Upper lobe of left lung (tissue), 6 donors: ENCODE measurements around the gene CLMP. TPM values are rescaled to one million over a fixed set of nuclear protein-coding genes. Genes with fewer than 3 reads are reported as not detected.

Source experiments
- ATAC-seq, 2 donors: fragments of 200-7000 bp; cut with Tn5 transposase; one replicate each; pipeline ENCODE4 v1.9.1; 2022; ENCODE audit warnings: mild to moderate bottlenecking in 2 of 2, moderate library complexity in 2 of 2; ENCODE audit not compliant: low FRiP score in 2 of 2
- DNase-seq, 2 donors: peaks; one replicate each; pipeline ENCODE4 v3.0.0-alpha.2; 2019 to 2020
- H3K27ac ChIP-seq, 4 donors: fragments of 200-600 bp; sonication (generic); one replicate each; pipeline ENCODE4 v1.5.1; 2016 to 2019
- H3K27me3 ChIP-seq, 4 donors: fragments of 200-600 bp; sonication (generic); one replicate each; pipeline ENCODE4 v1.5.1; 2017 to 2019
- H3K36me3 ChIP-seq, 4 donors: fragments of 200-600 bp; sonication (generic); one replicate each; pipeline ENCODE4 v1.5.1; 2016 to 2019
- H3K4me1 ChIP-seq, 4 donors: fragments of 200-600 bp; sonication (generic); one replicate each; pipeline ENCODE4 v1.5.1; 2018 to 2019
- H3K4me3 ChIP-seq, 4 donors: fragments of 200-600 bp; sonication (generic); one replicate each; pipeline ENCODE4 v1.5.1; 2017 to 2019; ENCODE audit warnings: mild to moderate bottlenecking in 2 of 4, moderate library complexity in 1 of 4
- H3K9me3 ChIP-seq, 4 donors: fragments of 200-600 bp; sonication (generic); one replicate each; pipeline ENCODE4 v1.5.1; 2018 to 2019
- CTCF ChIP-seq, 6 experiments: fragments of 450-650 bp in 4 of 6; fragments of 200-600 bp in 2 of 6; sonication (generic) in 2 of 6; IDR thresholded peaks; one replicate each; pipeline ENCODE4 v1.5.1; 2016 to 2019; ENCODE audit warnings: antibody characterized with exemption in 6 of 6
- EP300 ChIP-seq, 4 donors: sonication (generic); formaldehyde crosslinking; IDR thresholded peaks; one replicate each; pipeline ENCODE4 v1.5.1; 2017; ENCODE audit warnings: antibody characterized with exemption in 4 of 4, control low read depth in 2 of 4
- POLR2A ChIP-seq, 4 donors: fragments of 450-650 bp; IDR thresholded peaks; one replicate each; pipeline ENCODE4 v1.5.1; 2016 to 2017; ENCODE audit warnings: antibody characterized with exemption in 4 of 4, mild to moderate bottlenecking in 2 of 4
- POLR2AphosphoS5 ChIP-seq, 2 donors: sonication (generic); formaldehyde crosslinking; IDR thresholded peaks; one replicate each; pipeline ENCODE4 v1.5.1; 2017; ENCODE audit warnings: antibody characterized with exemption in 2 of 2
- WGBS, 2 donors: methylation state at CpG; one replicate each; pipeline ENCODE4 v1.1.5; 2017 to 2018; 5-methylcytosine and 5-hydroxymethylcytosine counted together
- total RNA-seq, 6 donors: library from RNA; depleted of rRNA in 4 of 6; stranded (reverse); fragments of >200 nt in 4 of 6; gene quantifications; one replicate each; pipeline versions ENCODE4 v1.1.0 to v1.2.1, GENCODE V29; 2016 to 2021
- donor health status: DM: no; HTN: no; CAD: no; lungs with moderate emphysema.
- donor health status: DM: no; HTN: yes; CAD: no; lungs with severe emphysema.

The CLMP gene
- total RNA-seq, 6 donors from 2014 or later, result 6.0 to 23.4 (median 15.3) TPM

DNA sequence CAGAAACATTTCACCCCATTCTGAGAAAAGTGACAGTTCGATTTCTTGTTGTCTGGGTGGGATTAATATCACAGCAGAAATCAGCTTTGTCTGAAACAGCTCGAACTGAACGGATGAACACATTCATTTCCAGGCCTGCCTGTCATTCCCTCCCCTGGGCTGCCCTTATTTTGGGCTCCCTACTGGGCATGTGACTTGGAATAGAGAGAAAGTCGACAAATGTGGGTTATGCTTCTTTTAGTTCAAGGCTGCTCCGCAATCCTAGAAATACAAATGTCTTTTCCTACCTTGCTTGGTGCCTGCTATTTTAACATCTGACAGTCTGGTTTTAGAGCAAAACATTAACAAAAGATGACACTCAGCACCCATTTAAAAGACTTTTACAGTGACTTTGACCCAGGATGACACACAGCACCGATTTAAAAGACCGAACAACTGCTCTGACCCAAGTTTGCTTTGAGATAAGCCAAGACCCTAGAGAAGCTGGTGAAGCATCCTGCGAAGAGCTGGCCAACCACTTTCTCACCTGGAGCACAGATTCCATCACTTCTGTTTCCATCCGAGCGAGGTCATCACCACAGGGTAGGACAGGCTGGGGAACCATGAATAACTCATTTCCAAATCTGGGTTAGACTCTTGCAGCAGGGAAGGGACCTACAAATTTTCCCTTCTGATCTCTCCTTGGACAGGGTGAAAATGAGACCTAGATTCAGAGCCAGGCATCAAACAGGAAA lies 13.1 kb downstream of the CLMP start:
- DNase-seq, result no peak
- H3K27me3 ChIP-seq, result no peaks in the 10 kb centered on the region
- no peak overlapping the region for H3K4me3 ChIP-seq
- H3K27ac ChIP-seq, result no peak overlapping the region
- peaks cover 0 to 6% (median 3%) of the 10 kb centered on the region in 4 donors for H3K4me1 ChIP-seq
- no peak for TF ChIP-seq POLR2AphosphoS5 (IDR thresholded peaks at IDR 0.05)
- TF ChIP-seq EP300 (IDR thresholded peaks at IDR 0.05), result no peak
- TF ChIP-seq POLR2A (IDR thresholded peaks at IDR 0.05), result no peak
- TF ChIP-seq CTCF (IDR thresholded peaks at IDR 0.05), result no peak
- ATAC-seq, result no peak
- H3K36me3 ChIP-seq, result no peaks in the 10 kb centered on the region
- WGBS, 2 donors, result 83 to 90% methylated on average over 10 of the region's 10 CpGs
- no peaks in the 10 kb centered on the region for H3K9me3 ChIP-seq

DNA sequence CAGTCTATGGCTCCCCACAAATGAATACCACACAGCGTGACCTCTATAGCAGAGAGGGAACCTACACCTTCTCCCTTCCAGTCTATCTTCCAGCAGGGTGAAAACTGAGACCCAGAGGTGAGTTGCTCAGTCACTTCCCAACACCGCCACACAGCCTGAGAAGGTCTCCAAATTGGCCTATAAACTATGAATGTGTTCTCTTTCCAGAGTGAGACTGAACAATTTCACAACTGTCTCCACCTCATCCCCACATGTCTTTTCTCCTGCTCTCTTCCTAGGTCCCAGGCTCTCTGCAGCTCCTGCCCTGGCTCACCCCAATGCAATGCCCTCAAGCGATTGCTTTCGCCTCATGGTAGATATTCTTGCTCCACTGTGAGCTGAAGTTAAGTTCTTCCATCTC lies 14.0 kb downstream of the CLMP start:
- ATAC-seq, result no peak
- Histone ChIP-seq H3K4me3 (no peak overlapping the region), H3K4me1 (peaks cover 0 to 6% (median 3%) of the 10 kb centered on the region in 4 donors), H3K27me3 (no peaks in the 10 kb centered on the region), H3K36me3 (no peaks in the 10 kb centered on the region), H3K27ac (no peak overlapping the region), H3K9me3 (no peaks in the 10 kb centered on the region)
- DNase-seq, result no peak
- 95 to 98% methylated on average over 4 of the region's 4 CpGs for WGBS, 2 donors
- no peak for TF ChIP-seq CTCF (IDR thresholded peaks at IDR 0.05)
- TF ChIP-seq POLR2A (IDR thresholded peaks at IDR 0.05), result no peak
- TF ChIP-seq EP300 (IDR thresholded peaks at IDR 0.05), result no peak
- no peak for TF ChIP-seq POLR2AphosphoS5 (IDR thresholded peaks at IDR 0.05)

DNA sequence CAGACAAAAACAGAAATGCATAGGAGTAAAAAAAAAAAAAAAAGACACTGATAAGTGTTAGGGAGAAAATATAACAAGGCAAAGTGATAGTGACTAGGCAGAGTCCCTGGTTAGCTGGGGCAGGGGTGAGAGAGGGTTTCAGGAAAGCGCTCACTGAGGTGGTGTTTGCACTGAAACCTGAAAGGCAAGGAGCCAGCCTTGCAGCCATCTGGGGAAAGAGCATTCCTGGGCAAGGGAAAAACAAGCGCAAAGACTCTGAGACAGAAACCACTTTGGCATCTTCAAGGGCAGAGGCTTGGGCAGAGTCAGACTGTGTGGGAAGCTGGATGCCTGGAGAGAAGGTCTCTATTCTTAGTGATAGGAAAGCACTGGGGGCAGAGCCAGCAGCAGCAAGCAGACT lies 14.5 kb downstream of the CLMP start:
- TF ChIP-seq POLR2AphosphoS5 (IDR thresholded peaks at IDR 0.05) (no peak), POLR2A (IDR thresholded peaks at IDR 0.05) (no peak), CTCF (IDR thresholded peaks at IDR 0.05) (no peak), EP300 (IDR thresholded peaks at IDR 0.05) (no peak)
- Histone ChIP-seq H3K27ac (no peak overlapping the region), H3K4me1 (peaks cover 0 to 6% (median 4%) of the 10 kb centered on the region in 4 donors), H3K27me3 (no peaks in the 10 kb centered on the region), H3K36me3 (no peaks in the 10 kb centered on the region), H3K4me3 (no peak overlapping the region), H3K9me3 (no peaks in the 10 kb centered on the region)
- no peak for DNase-seq
- ATAC-seq, result no peak
- WGBS, 2 donors, result 74 to 83% methylated on average over 2 of the region's 2 CpGs

DNA sequence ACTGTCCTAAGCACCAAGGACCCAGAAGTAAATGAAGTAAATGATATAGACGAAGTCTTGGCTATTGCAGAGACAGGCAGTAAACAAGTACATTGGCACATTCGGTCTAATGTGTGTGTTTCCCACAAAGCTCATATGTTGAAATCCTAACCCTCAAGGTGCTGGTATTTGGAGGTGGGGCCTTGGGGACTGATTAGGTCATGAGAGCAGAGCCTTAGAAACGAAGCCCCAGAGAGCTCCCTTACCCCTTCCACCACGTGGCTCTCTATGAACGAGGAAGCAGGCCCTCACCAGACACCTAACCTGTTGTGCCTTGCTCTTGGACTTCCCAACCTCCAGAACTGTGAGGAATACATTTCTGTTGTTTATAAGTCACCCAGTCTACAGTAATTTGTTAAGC lies 14.9 kb downstream of the CLMP start:
- no peak overlapping the region for H3K4me3 ChIP-seq
- H3K9me3 ChIP-seq, result no peaks in the 10 kb centered on the region
- TF ChIP-seq POLR2AphosphoS5 (IDR thresholded peaks at IDR 0.05) (no peak), POLR2A (IDR thresholded peaks at IDR 0.05) (no peak), EP300 (IDR thresholded peaks at IDR 0.05) (no peak), CTCF (IDR thresholded peaks at IDR 0.05) (no peak)
- H3K27ac ChIP-seq, result no peak overlapping the region
- peak in 1 of 2 donors; percentile 63 for ATAC-seq
- 46 to 50% methylated on average over 5 of the region's 5 CpGs for WGBS, 2 donors
- H3K4me1 ChIP-seq, result peaks cover 2 to 8% (median 5%) of the 10 kb centered on the region in 4 donors
- no peaks in the 10 kb centered on the region for H3K36me3 ChIP-seq
- peak in 1 of 2 donors; percentile 45 for DNase-seq
- H3K27me3 ChIP-seq, result no peaks in the 10 kb centered on the region

GRCh38 chr11:123179586-123179985 lies 15.5 kb downstream of the CLMP start:
- Histone ChIP-seq H3K27me3 (no peaks in the 10 kb centered on the region), H3K9me3 (no peaks in the 10 kb centered on the region), H3K36me3 (no peaks in the 10 kb centered on the region), H3K4me1 (peaks cover 2 to 13% (median 9%) of the 10 kb centered on the region in 4 donors), H3K4me3 (no peak overlapping the region), H3K27ac (no peak overlapping the region)
- DNase-seq (no peak), ATAC-seq (no peak)
- 55 to 58% methylated on average over 2 of the region's 2 CpGs for whole genome bisulfite sequencing, 2 donors
- no peak for TF ChIP-seq EP300 (IDR thresholded peaks at IDR 0.05)
- TF ChIP-seq POLR2AphosphoS5 (IDR thresholded peaks at IDR 0.05), result no peak
- TF ChIP-seq POLR2A (IDR thresholded peaks at IDR 0.05), result no peak
- TF ChIP-seq CTCF (IDR thresholded peaks at IDR 0.05), result no peak
